ENCODE measurements around the gene DYRK1A.

Gene DYRK1A

GRCh38 chr21:37462087-37462861 is 95.7 kb downstream of the DYRK1A start:
- TF ChIP-seq, protein P1, sequence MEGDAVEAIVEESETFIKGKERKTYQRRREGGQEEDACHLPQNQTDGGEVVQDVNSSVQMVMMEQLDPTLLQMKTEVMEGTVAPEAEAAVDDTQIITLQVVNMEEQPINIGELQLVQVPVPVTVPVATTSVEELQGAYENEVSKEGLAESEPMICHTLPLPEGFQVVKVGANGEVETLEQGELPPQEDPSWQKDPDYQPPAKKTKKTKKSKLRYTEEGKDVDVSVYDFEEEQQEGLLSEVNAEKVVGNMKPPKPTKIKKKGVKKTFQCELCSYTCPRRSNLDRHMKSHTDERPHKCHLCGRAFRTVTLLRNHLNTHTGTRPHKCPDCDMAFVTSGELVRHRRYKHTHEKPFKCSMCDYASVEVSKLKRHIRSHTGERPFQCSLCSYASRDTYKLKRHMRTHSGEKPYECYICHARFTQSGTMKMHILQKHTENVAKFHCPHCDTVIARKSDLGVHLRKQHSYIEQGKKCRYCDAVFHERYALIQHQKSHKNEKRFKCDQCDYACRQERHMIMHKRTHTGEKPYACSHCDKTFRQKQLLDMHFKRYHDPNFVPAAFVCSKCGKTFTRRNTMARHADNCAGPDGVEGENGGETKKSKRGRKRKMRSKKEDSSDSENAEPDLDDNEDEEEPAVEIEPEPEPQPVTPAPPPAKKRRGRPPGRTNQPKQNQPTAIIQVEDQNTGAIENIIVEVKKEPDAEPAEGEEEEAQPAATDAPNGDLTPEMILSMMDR (IDR thresholded peaks at IDR 0.05; ENCODE audit: insufficient read depth, low read length, poor library complexity, severe bottlenecking): no peak
- no peak for TF ChIP-seq EZH2phosphoT487 (conservative IDR thresholded peaks at IDR 0.05; ENCODE audit: low read length)
- Histone ChIP-seq H3K4me3 (ENCODE audit: insufficient read depth, low read length, poor library complexity, severe bottlenecking) (no peak overlapping the region), H3K27me3 (ENCODE audit: low read length) (no peaks in the 10 kb centered on the region), H4K20me1 (ENCODE audit: low read depth, low read length) (peaks cover 36% of the 10 kb centered on the region), H2AFZ (ENCODE audit: low read depth, low read length, severe bottlenecking) (no peak overlapping the region), H3K27ac (ENCODE audit: low read depth, low read length) (no peak overlapping the region), H3K9ac (ENCODE audit: low read length) (no peak overlapping the region), H3K9me2 (replicated peaks; ENCODE audit: insufficient read depth, low read length) (no peaks in the 10 kb centered on the region), H3F3A (ENCODE audit: insufficient read depth) (peaks cover 20% of the 10 kb centered on the region; the same call in 1 of the 2 replicates), H3K79me2 (ENCODE audit: insufficient read depth, low read length) (peaks cover 99% of the 10 kb centered on the region), H3K9me3 (ENCODE audit: insufficient read depth, low read length) (no peaks in the 10 kb centered on the region), H3K4me2 (ENCODE audit: low read depth, low read length, poor library complexity, severe bottlenecking) (peak overlapping the region; percentile 2), H3K36me3 (ENCODE audit: low read length) (peaks cover 11% of the 10 kb centered on the region; the same call in 1 of the 2 replicates)

- H3K4me2 ChIP-seq (ENCODE audit: low read depth, low read length, poor library complexity, severe bottlenecking): peak overlapping the region; percentile 2
- H3K9me3 ChIP-seq (ENCODE audit: insufficient read depth, low read length): no peaks in the 10 kb centered on the region
- TF ChIP-seq EZH2phosphoT487 (conservative IDR thresholded peaks at IDR 0.05; ENCODE audit: low read length): no peak
- TF ChIP-seq, protein P1 (IDR thresholded peaks at IDR 0.05; ENCODE audit: insufficient read depth, low read length, poor library complexity, severe bottlenecking): peak; percentile 60
- peaks cover 20% of the 10 kb centered on the region; the same call in 1 of the 2 replicates for H3F3A ChIP-seq (ENCODE audit: insufficient read depth)
- peaks cover 37% of the 10 kb centered on the region for H4K20me1 ChIP-seq (ENCODE audit: low read depth, low read length)
- no peaks in the 10 kb centered on the region for H3K9me2 ChIP-seq (replicated peaks; ENCODE audit: insufficient read depth, low read length)
- no peak overlapping the region for H3K9ac ChIP-seq (ENCODE audit: low read length)
- no peaks in the 10 kb centered on the region for H3K27me3 ChIP-seq (ENCODE audit: low read length)
- no peak overlapping the region for H2AFZ ChIP-seq (ENCODE audit: low read depth, low read length, severe bottlenecking)
- H3K4me3 ChIP-seq (ENCODE audit: insufficient read depth, low read length, poor library complexity, severe bottlenecking): no peak overlapping the region
- H3K79me2 ChIP-seq (ENCODE audit: insufficient read depth, low read length): peaks cover 100% of the 10 kb centered on the region
- no peak overlapping the region for H3K27ac ChIP-seq (ENCODE audit: low read depth, low read length)
- H3K36me3 ChIP-seq (ENCODE audit: low read length): peaks cover 16% of the 10 kb centered on the region; the same call in 1 of the 2 replicates
Measured at GRCh38 chr21:37463083-37463801, 96.7 kb downstream of the DYRK1A start.

DNA sequence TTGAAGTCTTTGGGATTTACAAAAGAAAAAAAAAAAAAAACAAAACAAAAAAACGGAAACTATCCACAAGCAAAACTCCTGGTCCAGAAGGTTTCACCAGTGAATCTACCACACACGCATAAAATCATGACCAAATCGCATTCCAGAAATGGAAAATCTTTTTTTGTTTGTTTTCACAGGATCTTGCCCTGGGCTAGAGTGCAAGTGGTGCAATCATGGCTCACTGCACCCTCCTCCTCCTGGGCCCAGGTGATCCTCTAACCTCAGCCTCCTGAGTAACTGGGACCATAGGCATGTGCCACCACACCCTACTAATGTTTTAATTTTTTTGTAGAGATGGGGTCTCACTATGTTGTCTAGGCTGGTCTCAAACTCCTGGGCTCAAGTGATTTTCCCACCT is 100.5 kb downstream of the DYRK1A start:
- Histone ChIP-seq H3K9ac (ENCODE audit: low read length) (no peak overlapping the region), H3K4me2 (ENCODE audit: low read depth, low read length, poor library complexity, severe bottlenecking) (no peak overlapping the region), H2AFZ (ENCODE audit: low read depth, low read length, severe bottlenecking) (no peak overlapping the region), H3K27ac (ENCODE audit: low read depth, low read length) (no peak overlapping the region), H3K9me2 (replicated peaks; ENCODE audit: insufficient read depth, low read length) (no peaks in the 10 kb centered on the region), H4K20me1 (ENCODE audit: low read depth, low read length) (peaks cover 42% of the 10 kb centered on the region), H3K27me3 (ENCODE audit: low read length) (no peaks in the 10 kb centered on the region), H3K36me3 (ENCODE audit: low read length) (peaks cover 21% of the 10 kb centered on the region; the same call in 1 of the 2 replicates), H3K79me2 (ENCODE audit: insufficient read depth, low read length) (peaks cover 100% of the 10 kb centered on the region), H3F3A (ENCODE audit: insufficient read depth) (no peaks in the 10 kb centered on the region), H3K9me3 (ENCODE audit: insufficient read depth, low read length) (no peaks in the 10 kb centered on the region), H3K4me3 (ENCODE audit: insufficient read depth, low read length, poor library complexity, severe bottlenecking) (no peak overlapping the region)
- TF ChIP-seq, protein P1 (IDR thresholded peaks at IDR 0.05; ENCODE audit: insufficient read depth, low read length, poor library complexity, severe bottlenecking): no peak
- no peak for TF ChIP-seq EZH2phosphoT487 (conservative IDR thresholded peaks at IDR 0.05; ENCODE audit: low read length)
